LNCaP clone FGC (cell line): ENCODE data around the gene CENPP.

Source experiments
- DNase-seq: peaks from one replicate; pipeline ENCODE4 v3.0.0-alpha.2; 2011; ENCODE audit warnings: low read depth
- H3K4me3 ChIP-seq: 2 replicates; pipeline ENCODE4 v1.5.1; 2011; ENCODE audit warnings: mild to moderate bottlenecking, low read depth, low read length, control low read depth
- CTCF ChIP-seq: IDR thresholded peaks from 2 replicates; pipeline ENCODE4 v1.5.1; 2012; ENCODE audit warnings: mild to moderate bottlenecking; ENCODE audit not compliant: control insufficient read depth, insufficient read depth; ENCODE audit errors: extremely low read depth

Gene CENPP

GRCh38 chr9:92608909-92609445 lies 283.2 kb downstream of the CENPP start:
- DNase-seq = no peak
- no peak overlapping the region for H3K4me3 ChIP-seq
- no peak for TF ChIP-seq CTCF

GRCh38 chr9:92610470-92611420 lies 285.0 kb downstream of the CENPP start:
- TF ChIP-seq CTCF = no peak
- no peak for DNase-seq
- H3K4me3 ChIP-seq = no peak overlapping the region

GRCh38 chr9:92611621-92612285 lies 286.0 kb downstream of the CENPP start:
- H3K4me3 ChIP-seq = no peak overlapping the region
- DNase-seq = no peak
- TF ChIP-seq CTCF = no peak

GRCh38 chr9:92612292-92612691 lies 286.5 kb downstream of the CENPP start:
- TF ChIP-seq CTCF = no peak
- H3K4me3 ChIP-seq = no peak overlapping the region
- no peak for DNase-seq

GRCh38 chr9:92612816-92613215 lies 287.1 kb downstream of the CENPP start:
- no peak overlapping the region for H3K4me3 ChIP-seq
- DNase-seq = no peak
- TF ChIP-seq CTCF = no peak

GRCh38 chr9:92613268-92614122 lies 287.7 kb downstream of the CENPP start:
- no peak for TF ChIP-seq CTCF

More at GRCh38 chr9:92613268-92614122, 287.7 kb downstream of the CENPP start:
- DNase-seq = no peak
- no peak overlapping the region for H3K4me3 ChIP-seq
